HEK293 (cell line): Measurements from ENCODE around the gene MRPL55.

Experiments used
- ATF2 ChIP-seq: fragments of 450-650 bp; formaldehyde crosslinking; IDR thresholded peaks from 2 replicates; pipeline ENCODE4 v1.5.1; 2016; ENCODE audit warnings: missing biosample characterization, missing genetic modification characterization, low read depth
- GFI1B ChIP-seq: fragments of 450-650 bp; formaldehyde crosslinking; IDR thresholded peaks from 2 replicates; pipeline ENCODE4 v1.5.1; 2016; ENCODE audit warnings: missing biosample characterization, missing genetic modification characterization
- KLF1 ChIP-seq: fragments of 450-650 bp; formaldehyde crosslinking; IDR thresholded peaks from 2 replicates; pipeline ENCODE4 v1.5.1; 2016; ENCODE audit warnings: missing biosample characterization, missing genetic modification characterization
- KLF8 ChIP-seq: fragments of 450-650 bp; formaldehyde crosslinking; IDR thresholded peaks from 2 replicates; pipeline ENCODE4 v1.5.1; 2016; ENCODE audit warnings: missing biosample characterization, missing genetic modification characterization
- OSR2 ChIP-seq: fragments of 450-650 bp; formaldehyde crosslinking; IDR thresholded peaks from 2 replicates; pipeline ENCODE4 v1.5.1; 2016; ENCODE audit warnings: missing biosample characterization, missing genetic modification characterization
- PATZ1 ChIP-seq: fragments of 450-650 bp; formaldehyde crosslinking; IDR thresholded peaks from 2 replicates; pipeline ENCODE4 v1.5.1; 2016; ENCODE audit warnings: missing biosample characterization, missing genetic modification characterization
- SCRT2 ChIP-seq: fragments of 450-650 bp; formaldehyde crosslinking; IDR thresholded peaks from 2 replicates; pipeline ENCODE4 v1.5.1; 2016; ENCODE audit warnings: missing biosample characterization, missing genetic modification characterization
- SP2 ChIP-seq: fragments of 450-650 bp; formaldehyde crosslinking; IDR thresholded peaks from 2 replicates; pipeline ENCODE4 v1.5.1; 2016; ENCODE audit warnings: missing biosample characterization, missing genetic modification characterization
- YY1 ChIP-seq: fragments of 450-650 bp; formaldehyde crosslinking; IDR thresholded peaks from 2 replicates; pipeline ENCODE4 v1.5.1; 2018; ENCODE audit warnings: missing biosample characterization, missing genetic modification characterization
- ZBTB44 ChIP-seq: fragments of 450-650 bp; IDR thresholded peaks from 2 replicates; pipeline ENCODE4 v1.5.1; 2018; ENCODE audit warnings: missing biosample characterization, mild to moderate bottlenecking, missing genetic modification characterization
- ZEB2 ChIP-seq: fragments of 450-650 bp; formaldehyde crosslinking; IDR thresholded peaks from 2 replicates; pipeline ENCODE4 v1.5.1; 2016; ENCODE audit warnings: missing biosample characterization, missing genetic modification characterization
- ZFP3 ChIP-seq: fragments of 450-650 bp; formaldehyde crosslinking; IDR thresholded peaks from 2 replicates; pipeline ENCODE4 v1.5.1; 2016; ENCODE audit warnings: low read depth, missing biosample characterization, missing genetic modification characterization
- ZNF2 ChIP-seq: fragments of 450-650 bp; formaldehyde crosslinking; IDR thresholded peaks from 2 replicates; pipeline ENCODE4 v1.5.1; 2016; ENCODE audit warnings: missing biosample characterization, missing genetic modification characterization
- ZNF221 ChIP-seq: fragments of 450-650 bp; formaldehyde crosslinking; IDR thresholded peaks from 2 replicates; pipeline ENCODE4 v1.5.1; 2017; ENCODE audit warnings: missing biosample characterization, missing genetic modification characterization, borderline replicate concordance
- ZNF423 ChIP-seq: fragments of 450-650 bp; formaldehyde crosslinking; IDR thresholded peaks from 2 replicates; pipeline ENCODE4 v1.5.1; 2016; ENCODE audit warnings: missing biosample characterization, missing genetic modification characterization
- ZNF501 ChIP-seq: fragments of 450-650 bp; formaldehyde crosslinking; IDR thresholded peaks from 2 replicates; pipeline ENCODE4 v1.5.1; 2016; ENCODE audit warnings: missing biosample characterization, missing genetic modification characterization
- ZNF530 ChIP-seq: fragments of 450-650 bp; formaldehyde crosslinking; IDR thresholded peaks from 2 replicates; pipeline ENCODE4 v1.5.1; 2016; ENCODE audit warnings: low read depth, missing biosample characterization, missing genetic modification characterization
- ZNF548 ChIP-seq: fragments of 450-650 bp; formaldehyde crosslinking; IDR thresholded peaks from 2 replicates; pipeline ENCODE4 v1.5.1; 2016; ENCODE audit warnings: missing biosample characterization, missing genetic modification characterization
- ZNF558 ChIP-seq: fragments of 450-650 bp; formaldehyde crosslinking; IDR thresholded peaks from 2 replicates; pipeline ENCODE4 v1.5.1; 2016; ENCODE audit warnings: missing biosample characterization, missing genetic modification characterization
- ZNF560 ChIP-seq: fragments of 450-650 bp; formaldehyde crosslinking; IDR thresholded peaks from 2 replicates; pipeline ENCODE4 v1.5.1; 2017; ENCODE audit warnings: missing biosample characterization, missing genetic modification characterization, borderline replicate concordance
- ZNF561 ChIP-seq: fragments of 450-650 bp; IDR thresholded peaks from 2 replicates; pipeline ENCODE4 v1.5.1; 2018; ENCODE audit warnings: missing biosample characterization, missing genetic modification characterization, borderline replicate concordance
- ZNF580 ChIP-seq: fragments of 450-650 bp; formaldehyde crosslinking; IDR thresholded peaks from 2 replicates; pipeline ENCODE4 v1.5.1; 2016; ENCODE audit warnings: missing biosample characterization, missing genetic modification characterization
- ZNF585B ChIP-seq: fragments of 450-650 bp; formaldehyde crosslinking; IDR thresholded peaks from 2 replicates; pipeline ENCODE4 v1.5.1; 2016; ENCODE audit warnings: missing biosample characterization, missing genetic modification characterization
- ZNF596 ChIP-seq: fragments of 450-650 bp; IDR thresholded peaks from 2 replicates; pipeline ENCODE4 v1.5.0; 2018; ENCODE audit warnings: missing biosample characterization, mild to moderate bottlenecking, missing genetic modification characterization, moderate library complexity
- ZNF621 ChIP-seq: fragments of 450-650 bp; formaldehyde crosslinking; IDR thresholded peaks from 2 replicates; pipeline ENCODE4 v1.5.1; 2017; ENCODE audit warnings: missing biosample characterization, missing genetic modification characterization
- ZNF623 ChIP-seq: fragments of 450-650 bp; formaldehyde crosslinking; IDR thresholded peaks from 2 replicates; pipeline ENCODE4 v1.5.1; 2016; ENCODE audit warnings: missing biosample characterization, missing genetic modification characterization
- ZNF639 ChIP-seq: fragments of 450-650 bp; formaldehyde crosslinking; IDR thresholded peaks from 2 replicates; pipeline ENCODE4 v1.5.1; 2016; ENCODE audit warnings: missing biosample characterization, missing genetic modification characterization
- ZNF658 ChIP-seq: fragments of 450-650 bp; formaldehyde crosslinking; IDR thresholded peaks from 2 replicates; pipeline ENCODE4; 2016; ENCODE audit warnings: missing biosample characterization, missing genetic modification characterization
- ZNF692 ChIP-seq: fragments of 450-650 bp; formaldehyde crosslinking; IDR thresholded peaks from 2 replicates; pipeline ENCODE4 v1.5.1; 2016; ENCODE audit warnings: missing biosample characterization, missing genetic modification characterization
- ZNF777 ChIP-seq: fragments of 450-650 bp; formaldehyde crosslinking; IDR thresholded peaks from 2 replicates; pipeline ENCODE4 v1.5.1; 2017; ENCODE audit warnings: missing biosample characterization, missing genetic modification characterization, borderline replicate concordance

MRPL55 gene

GRCh38 chr1:228109073-228109961 lies at the start of gene MRPL55 (continued):
- peak; percentile 89; the same call in 1 of the 2 replicates for TF ChIP-seq ZNF423 (tag by site-specific recombination)
- TF ChIP-seq YY1 (tag by site-specific recombination) = peak; percentile 57
- no peak for TF ChIP-seq ZNF558 (tag by site-specific recombination)
- TF ChIP-seq ZNF596 (tag by site-specific recombination) = no peak
- TF ChIP-seq KLF1 = peak; percentile 98
- peak; percentile 94 for TF ChIP-seq ZEB2 (tag by site-specific recombination)
- TF ChIP-seq ZNF585B = peak; percentile 29
- TF ChIP-seq ZNF658 (tag by site-specific recombination) = no peak
- TF ChIP-seq ZNF2 (tag by site-specific recombination) = peak; percentile 86
- no peak for TF ChIP-seq ZNF560 (tag by site-specific recombination)
- peak; percentile 99 for TF ChIP-seq ZNF501 (tag by site-specific recombination)
- no peak for TF ChIP-seq ZNF777 (tag by site-specific recombination)
- TF ChIP-seq ZNF561 (tag by site-specific recombination) = peak; percentile 46; the same call in 1 of the 2 replicates
- peak; percentile 99 for TF ChIP-seq SP2 (tag by site-specific recombination)
- TF ChIP-seq PATZ1 (tag by site-specific recombination) = peak; percentile 96
- TF ChIP-seq ZNF580 (tag by site-specific recombination) = peak; percentile 79
- peak; percentile 100 for TF ChIP-seq KLF8
- TF ChIP-seq ZNF530 (tag by site-specific recombination) = no peak
- peak; percentile 98 for TF ChIP-seq ZBTB44 (tag by site-specific recombination)
- TF ChIP-seq ZNF639 (tag by site-specific recombination) = peak; percentile 88
- TF ChIP-seq ZNF221 (tag by site-specific recombination) = no peak
- no peak for TF ChIP-seq ZNF548 (tag by site-specific recombination)
- TF ChIP-seq SCRT2 (tag by site-specific recombination) = peak; percentile 47; the same call in 1 of the 2 replicates
- TF ChIP-seq ZNF621 = no peak
- 0 out of 2 replicates have a peak, but pooled peaks have one; percentile 42 for TF ChIP-seq ZNF623 (tag by site-specific recombination)
- 0 out of 2 replicates have a peak, but pooled peaks have one; percentile 28 for TF ChIP-seq OSR2 (tag by site-specific recombination)
- TF ChIP-seq ZFP3 (tag by site-specific recombination) = no peak
- peak; percentile 99 for TF ChIP-seq ATF2 (tag by site-specific recombination)
- TF ChIP-seq GFI1B = no peak
- peak; percentile 64; the same call in 1 of the 2 replicates for TF ChIP-seq ZNF692 (tag by site-specific recombination)
